ENCODE data around the gene CALR3.
"Not testable (repeated sequence)": the region's sequence is repeated elsewhere in the genome, so short reads cannot be mapped to it uniquely, and the experiment has no call there.

The CALR3 gene

DNA sequence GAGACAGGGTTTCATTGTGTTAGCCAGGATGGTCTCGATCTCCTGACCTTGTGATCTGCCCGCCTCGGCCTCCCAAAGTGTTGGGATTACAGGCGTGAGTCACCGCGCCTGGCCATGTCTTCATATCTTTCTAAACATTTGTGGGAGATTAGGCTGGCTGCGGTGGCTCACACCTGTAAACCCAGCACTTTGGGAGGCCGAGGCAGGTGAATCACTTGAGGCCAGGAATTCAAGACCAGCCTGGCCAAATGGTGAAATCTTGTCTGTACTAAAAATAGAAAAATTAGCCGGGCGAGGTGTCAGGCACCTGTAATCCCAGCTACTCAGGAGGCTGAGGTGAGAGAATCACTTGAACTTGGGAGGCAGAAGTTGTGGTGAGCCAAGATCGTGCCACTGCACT, 10.2 kb upstream of the CALR3 start:
- FAIRE-seq; DNase-seq (ENCODE audit: extremely low spot score, insufficient read length, low read depth): not testable (repeated sequence)

DNA sequence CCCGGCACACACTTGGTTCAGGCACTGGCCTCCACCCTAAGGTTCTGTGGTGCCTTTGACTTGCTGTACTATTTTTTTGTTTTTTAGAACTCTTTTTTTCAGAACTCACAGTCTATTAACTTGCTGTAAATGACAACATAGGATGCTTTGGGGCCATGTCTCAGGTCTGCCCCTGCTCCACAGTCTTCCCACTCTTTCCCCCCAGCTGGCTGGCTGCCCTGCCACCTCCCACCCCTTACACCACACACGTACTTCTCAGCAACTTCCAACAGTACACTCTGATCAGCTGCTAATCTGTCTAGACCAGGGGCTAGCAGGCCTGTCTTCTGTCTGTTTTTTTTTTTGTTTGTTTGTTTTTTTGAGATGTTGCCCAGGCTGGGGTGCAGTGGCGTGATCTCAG, 8.3 kb upstream of the CALR3 start:
- DNase-seq (ENCODE audit: extremely low spot score, insufficient read length, low read depth) (no peak), FAIRE-seq (no peak)

DNA sequence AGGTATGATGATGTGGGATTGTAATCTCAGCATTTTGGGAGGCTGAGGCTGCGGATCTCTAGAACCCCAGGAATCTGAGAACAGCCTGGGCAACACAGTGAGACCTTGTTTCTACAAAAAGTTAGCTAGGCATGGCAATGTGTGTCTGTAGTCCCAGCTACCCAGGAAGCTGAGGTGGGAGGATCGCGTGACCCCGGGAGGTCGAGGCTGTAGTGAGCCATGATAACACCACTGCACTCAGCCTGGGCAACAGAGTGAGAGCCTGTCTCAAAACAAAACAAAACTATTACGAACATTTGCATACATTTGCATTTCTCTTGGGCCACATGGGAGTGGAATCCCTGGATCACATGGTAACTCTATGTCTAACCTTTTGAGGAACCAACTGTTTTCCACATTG, 1.9 kb upstream of the CALR3 start:
- FAIRE-seq (no peak), DNase-seq (ENCODE audit: extremely low spot score, insufficient read length, low read depth) (no peak)

DNA sequence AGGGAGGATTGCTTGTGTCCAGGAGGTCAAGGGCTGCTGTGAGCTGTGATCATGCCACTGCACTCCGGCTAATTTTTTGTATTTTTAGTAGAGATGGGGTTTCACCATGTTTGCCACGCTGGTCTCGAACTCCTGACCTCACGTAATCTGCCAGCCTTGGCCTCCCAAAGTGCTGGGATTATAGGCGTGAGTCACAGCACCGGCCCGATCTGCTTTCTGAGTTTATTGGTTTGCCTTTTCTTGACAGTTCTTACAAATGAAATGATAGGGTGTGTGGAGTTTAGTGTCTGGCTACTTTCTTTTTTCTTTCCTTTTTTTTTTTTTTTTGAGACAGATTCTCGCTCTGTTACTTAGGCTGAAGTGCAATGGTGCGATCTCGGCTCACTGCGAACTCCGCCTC, 1.1 kb upstream of the CALR3 start:
- FAIRE-seq (no peak), DNase-seq (ENCODE audit: extremely low spot score, insufficient read length, low read depth) (no peak)

DNA sequence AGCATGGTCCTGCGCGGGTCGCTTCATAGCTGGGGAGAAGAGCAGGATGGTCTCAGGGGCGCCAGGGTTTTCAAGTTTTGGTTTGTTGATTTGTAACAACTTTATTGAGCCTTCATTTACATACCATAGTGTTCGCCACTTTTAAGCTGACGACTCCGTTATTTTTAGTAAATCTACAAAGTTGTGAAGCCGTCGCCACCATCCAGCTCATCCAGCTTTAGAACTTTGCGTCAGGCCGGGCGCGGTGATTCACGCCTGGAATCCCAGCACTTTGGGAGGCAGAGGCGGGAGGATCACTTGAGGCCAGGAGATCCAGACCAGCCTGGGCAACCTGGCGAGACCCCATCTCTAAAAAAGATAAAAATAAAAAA, 631 bp upstream of the CALR3 start:
- no peak for DNase-seq (ENCODE audit: extremely low spot score, insufficient read length, low read depth)
- no peak for FAIRE-seq

DNA sequence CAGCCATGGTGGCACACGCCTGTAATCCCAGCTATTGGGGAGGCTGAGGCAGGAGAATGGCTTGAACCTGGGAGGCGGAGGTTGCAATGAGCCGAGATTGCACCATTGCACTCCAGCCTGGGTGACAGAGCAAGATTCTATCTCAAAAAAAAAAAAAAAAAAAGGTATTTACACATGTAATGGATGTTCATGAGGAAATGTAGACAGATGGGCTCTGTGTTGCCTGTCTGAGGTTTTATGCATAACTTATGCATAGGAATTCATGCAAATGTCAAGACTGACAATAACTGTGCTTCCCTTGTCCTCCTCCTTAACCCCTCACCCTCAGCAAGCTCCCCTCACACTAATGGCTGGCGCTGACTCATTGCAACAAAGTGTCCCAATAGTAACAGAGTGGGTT, 9.5 kb downstream of the CALR3 start:
- not testable (repeated sequence) for FAIRE-seq; DNase-seq (ENCODE audit: extremely low spot score, insufficient read length, low read depth)

DNA sequence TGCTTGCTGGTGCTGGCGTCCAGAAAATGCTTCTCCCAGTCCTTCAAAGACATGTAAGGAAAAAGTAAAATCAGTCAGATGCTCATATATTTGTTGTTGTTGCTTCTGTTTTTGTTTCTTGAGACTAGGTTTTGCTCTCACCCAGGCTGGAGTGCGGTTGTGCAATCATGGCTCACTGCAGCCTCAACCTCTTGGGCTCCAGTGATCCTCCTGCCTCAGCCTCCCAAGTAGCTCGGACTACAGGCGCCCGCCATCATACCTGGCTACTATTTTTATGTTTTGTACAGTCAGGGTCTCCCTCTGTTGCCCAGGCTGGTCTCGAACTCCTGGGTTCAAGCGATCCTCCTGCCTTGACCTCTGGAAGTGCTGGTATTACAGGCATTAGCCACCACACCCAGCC, 13.2 kb downstream of the CALR3 start:
- DNase-seq (ENCODE audit: extremely low spot score, insufficient read length, low read depth), result no peak

DNA sequence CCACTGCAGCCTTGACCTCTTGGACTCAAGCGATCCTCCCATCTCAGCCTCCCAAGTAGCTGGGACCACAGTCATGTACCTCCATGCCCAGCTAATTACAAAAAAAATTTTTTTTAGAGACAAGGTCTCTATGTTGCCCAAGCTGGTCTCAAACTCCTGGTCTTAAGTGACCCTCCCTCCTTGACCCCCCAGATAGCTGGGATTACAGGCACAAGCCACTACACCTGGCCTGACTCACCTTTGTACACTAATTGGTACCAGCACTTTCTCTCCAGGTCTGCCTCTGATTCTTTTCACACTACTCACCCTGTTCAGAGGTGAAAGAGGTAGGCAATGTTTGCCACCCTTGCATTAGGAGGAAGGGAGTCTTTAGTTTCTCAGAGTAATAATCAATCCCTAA, 18.7 kb downstream of the CALR3 start:
- FAIRE-seq, result no peak
- no peak for DNase-seq (ENCODE audit: extremely low spot score, insufficient read length, low read depth)

More for the DNA sequence above, 13.2 kb downstream of the CALR3 start:
- no peak for FAIRE-seq

DNA sequence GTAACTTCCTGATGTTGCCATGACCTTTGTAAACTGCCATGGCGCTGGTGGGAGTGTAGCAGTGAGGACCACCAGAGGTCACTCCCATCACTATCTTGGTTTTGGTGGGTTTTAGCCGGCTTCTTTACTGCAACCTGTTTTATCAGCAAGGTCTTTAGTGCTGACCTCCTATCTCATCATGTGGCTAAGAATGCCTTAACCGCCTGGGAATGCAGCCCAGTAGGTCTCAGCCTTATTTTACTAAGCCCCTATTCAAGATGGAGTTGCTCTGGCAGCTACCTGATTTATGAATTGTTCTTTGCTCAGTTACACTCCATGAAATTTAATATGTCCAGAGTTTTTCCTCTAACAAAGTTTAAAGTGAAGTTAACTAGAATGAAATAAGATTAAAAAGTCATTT, 19.6 kb downstream of the CALR3 start:
- FAIRE-seq (no peak), DNase-seq (ENCODE audit: extremely low spot score, insufficient read length, low read depth) (no peak)

DNA sequence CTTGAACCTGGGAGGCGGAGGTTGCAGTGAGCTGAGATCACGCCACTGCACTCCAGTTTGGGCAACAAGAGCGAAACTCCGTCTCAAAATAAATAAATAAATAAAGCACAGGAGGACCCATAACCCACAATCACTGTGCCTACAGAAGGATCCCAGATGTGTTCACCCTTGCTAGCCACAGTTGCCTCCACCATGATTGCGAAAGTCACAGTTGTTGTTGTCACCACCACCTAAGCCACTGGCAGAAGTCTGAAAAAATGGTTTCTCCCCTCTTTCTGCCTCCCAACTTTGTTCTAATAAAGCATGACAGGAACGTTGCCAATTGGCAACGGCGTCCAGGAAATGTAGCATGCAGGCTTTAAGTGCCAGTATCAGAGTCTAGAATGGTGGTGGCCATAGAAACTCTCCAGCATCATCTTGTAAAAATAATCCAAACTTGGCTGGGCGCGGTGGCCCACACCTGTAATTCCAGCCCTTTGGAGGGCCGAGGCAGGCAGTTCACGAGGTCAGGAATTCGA, 22.0 kb downstream of the CALR3 start:
- no peak for FAIRE-seq
- no peak for DNase-seq (ENCODE audit: extremely low spot score, insufficient read length, low read depth)

DNA sequence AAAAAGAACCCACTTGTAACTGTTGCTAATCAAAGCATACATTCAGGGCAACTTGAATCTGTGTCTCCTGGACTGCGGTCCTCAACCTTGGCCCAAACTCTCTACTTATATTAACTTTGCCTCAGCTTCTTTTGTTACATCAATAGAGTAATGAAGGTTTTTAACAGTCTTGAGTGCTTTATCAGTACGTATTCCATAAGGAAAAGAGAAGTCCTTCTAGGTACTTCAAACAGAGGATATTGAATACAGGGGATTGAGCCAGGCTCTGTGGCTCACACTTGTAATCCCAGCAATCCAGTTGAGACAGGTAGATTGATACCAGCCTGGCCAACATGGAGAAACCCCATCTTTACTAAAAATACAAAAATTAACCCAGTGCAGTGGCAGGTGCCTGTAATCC, 23.0 kb downstream of the CALR3 start:
- no peak for FAIRE-seq
- no peak for DNase-seq (ENCODE audit: extremely low spot score, insufficient read length, low read depth)

DNA sequence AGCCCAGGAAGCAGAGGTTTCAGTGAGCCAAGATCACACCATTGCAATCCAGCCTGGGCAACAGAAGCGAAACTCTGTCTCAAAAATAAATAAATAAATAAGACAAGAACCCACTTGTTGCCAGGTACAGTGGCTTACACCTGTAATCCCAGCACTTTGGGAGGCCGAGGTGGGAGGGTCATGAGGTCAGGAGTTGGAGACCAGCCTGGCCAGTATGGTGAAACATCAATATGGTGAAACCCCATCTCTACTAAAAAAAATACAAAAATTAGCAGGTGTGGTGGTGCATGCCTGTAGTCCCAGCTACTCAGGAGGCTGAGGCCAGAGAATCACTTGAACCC, 23.4 kb downstream of the CALR3 start:
- not testable (repeated sequence) for FAIRE-seq; DNase-seq (ENCODE audit: extremely low spot score, insufficient read length, low read depth)

DNA sequence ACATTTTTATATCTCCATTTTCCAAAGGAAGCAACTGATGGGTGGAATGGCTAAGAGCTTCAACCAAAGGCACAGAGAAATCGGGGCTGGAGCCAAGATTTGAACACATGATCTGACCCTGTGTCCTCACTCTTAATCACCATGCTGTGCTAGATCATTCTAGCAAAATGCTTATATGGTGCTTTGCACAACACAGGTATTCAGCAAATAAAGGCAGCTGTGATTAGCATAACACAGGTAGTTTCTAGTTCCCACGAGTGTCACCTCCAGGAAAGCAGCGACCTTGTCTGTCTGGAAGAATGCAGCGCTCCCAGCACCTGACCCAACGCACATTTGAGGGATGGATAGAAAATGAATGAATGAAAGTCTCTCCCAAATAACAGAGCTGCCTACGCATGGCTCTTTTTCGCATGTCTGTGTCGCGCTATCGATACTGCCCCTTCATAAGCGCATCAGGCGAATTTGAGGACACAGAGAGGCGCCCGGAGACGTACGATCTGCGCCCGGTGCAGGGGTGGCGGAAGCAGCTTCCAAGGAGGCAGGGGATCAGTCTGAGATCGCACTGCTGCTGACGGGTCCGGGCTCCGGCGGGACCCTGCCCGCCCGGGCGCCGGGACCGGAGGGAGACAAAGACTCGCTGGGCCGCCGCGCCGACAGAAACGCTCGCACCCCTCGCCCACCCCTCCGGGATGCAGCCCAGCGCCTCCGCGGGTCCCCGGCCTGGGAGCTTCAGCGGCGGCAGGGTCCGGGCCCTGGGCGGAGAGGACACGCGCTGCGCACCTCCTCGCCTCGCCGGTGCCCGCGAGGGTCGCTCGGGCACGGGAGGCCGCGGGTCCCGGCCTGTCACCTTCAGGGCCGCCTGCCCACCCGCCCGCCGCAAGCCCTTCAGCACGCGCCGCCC, 24.8 kb downstream of the CALR3 start:
- DNase-seq (ENCODE audit: extremely low spot score, insufficient read length, low read depth) (no peak), FAIRE-seq (no peak)

DNA sequence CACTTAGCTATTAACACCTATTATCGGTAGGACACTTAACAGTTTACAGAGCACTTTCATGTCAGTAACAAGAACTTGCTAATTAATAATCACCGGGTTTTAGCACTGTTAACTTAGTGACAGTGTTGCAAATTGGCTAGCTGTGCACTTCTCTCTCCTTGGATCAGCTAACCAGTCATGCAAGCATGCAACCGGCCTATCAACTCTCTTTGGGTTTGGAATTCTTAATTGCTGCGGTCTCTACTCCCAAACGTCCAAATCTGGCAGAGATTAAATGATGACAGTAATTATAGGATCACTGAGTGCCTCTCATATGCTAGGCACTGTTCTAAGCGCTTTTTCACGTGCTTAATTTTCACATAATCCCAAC, 25.4 kb downstream of the CALR3 start:
- no peak for FAIRE-seq

DNA sequence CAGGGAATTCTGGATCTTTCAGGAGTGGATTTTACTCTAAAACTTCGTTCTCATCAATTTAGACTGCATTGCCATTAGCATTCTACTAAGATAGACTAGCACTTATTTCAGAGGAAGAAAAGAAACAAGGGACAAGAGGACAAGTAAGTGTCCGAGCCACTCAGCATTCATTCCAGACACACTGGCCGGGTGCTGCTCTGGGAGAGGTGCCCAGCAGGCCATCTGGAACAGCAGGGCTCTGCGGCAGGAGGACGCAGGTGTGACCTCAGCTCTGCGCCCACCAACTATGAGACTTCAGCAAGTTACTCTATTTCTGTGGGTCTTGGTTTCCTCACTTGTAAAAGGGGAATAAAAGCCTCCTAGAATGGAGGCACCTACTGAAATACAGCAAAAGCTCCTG, 28.4 kb downstream of the CALR3 start:
- FAIRE-seq (no peak), DNase-seq (ENCODE audit: extremely low spot score, insufficient read length, low read depth) (no peak)

More for the DNA sequence above, 25.4 kb downstream of the CALR3 start:
- no peak for DNase-seq (ENCODE audit: extremely low spot score, insufficient read length, low read depth)

DNA sequence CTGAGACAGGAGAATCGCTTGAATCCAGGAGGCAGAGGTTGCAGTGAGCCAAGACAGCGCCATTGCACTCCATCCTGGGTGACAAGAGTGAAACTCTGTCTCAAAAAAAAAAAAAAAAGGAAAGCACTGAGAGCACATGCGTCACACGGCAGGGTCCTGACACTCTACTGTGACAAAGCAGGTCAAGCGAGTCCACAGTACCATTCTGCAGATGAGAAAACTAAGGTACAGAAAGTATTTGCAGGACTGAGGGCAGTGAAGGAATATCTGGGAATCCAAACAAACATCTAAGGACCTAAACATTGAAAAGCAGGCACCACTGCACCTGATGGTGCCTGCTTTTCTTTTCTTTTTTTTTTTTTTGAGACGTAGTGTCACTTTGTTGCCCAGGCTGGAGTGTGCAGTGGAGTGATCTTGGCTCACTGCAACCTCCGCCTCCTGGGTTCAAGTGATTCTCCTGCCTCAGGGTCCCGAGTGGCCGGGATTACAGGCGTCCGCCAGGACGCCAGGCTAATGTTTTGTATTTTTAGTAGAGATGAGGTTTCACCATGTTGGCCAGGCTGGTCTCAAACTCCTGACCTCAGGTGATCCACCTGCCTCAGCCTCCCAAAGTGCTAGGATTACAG, 29.1 kb downstream of the CALR3 start:
- DNase-seq (ENCODE audit: extremely low spot score, insufficient read length, low read depth); FAIRE-seq: not testable (repeated sequence)

DNA sequence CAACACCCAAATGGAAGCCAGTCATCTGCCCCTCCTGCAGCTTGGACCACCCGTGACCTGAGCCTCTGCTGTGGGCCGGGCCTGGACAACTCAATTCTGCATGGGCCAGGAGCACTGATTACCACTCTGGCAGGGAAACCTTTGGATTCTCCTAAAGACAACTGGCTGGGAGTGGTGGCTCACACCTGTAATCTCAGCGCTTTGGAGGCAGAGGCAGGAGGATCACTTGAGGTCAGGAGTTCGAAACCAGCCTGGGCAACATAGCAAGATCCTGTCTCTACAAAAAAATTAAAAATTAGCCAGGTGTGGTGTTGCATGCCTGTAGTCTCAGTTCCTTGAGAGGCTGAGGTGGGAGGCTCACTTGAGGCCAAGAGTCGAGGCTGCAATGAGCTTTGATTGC, 30.7 kb downstream of the CALR3 start:
- DNase-seq (ENCODE audit: extremely low spot score, insufficient read length, low read depth), result no peak
- no peak for FAIRE-seq

DNA sequence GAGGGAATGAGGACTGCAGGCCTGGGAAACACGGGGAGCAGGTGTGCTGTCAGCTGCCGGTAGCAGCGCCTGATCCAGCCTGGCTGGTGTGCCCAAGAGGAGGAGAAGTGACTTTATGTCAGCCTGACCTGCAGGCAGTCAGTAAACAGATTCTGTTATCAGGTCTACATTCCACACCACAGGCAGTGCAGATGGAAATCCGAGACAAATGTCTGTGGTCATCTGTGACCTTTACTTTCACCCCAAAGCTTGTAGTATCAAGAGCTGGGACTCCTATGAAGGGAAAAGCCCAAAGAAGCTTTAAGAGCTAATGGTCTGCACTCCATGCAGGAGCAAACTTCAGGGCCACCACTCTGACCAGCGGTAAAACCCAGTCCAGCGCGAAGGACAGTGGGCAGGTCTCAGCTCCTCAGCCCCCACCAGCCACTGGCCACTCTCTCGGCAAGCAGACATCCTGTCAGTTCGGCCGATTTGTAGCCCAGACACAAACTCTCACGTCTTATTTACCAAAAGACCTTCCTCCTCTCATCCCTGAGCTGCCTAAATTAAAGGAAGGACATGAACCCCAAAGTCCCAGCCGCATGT, 31.9 kb downstream of the CALR3 start:
- no peak for FAIRE-seq
- no peak for DNase-seq (ENCODE audit: extremely low spot score, insufficient read length, low read depth)

DNA sequence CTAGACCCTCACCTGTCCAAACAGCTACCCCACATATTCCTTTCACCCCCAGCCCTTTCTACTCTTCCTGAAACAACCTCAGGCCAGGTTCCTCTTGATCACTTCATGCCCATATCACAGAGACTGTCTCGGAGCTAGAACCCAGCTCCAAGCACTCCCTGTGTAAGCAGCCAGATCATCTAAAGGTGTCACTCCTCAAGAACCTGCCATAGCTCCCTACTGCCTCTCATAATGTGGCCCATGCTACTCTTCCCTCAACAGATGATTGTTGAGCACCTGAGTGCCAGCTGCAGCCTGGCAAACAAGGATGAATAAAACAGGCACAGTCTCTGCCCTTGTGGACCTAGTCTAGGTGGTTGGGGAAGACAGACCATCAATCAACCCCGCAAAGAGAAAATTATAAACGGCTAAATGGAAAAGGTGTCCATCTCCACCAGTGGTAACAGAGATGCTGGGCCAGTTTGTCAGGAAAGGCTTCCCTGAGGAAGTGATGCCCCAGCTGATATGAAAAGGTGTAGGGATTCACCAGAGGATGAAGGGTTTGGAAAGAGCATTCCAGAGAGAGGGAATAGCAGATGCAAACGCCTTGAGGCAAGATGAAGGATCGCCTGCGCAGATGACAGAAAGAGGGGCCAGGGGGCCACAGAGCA, 32.5 kb downstream of the CALR3 start:
- no peak for FAIRE-seq
- DNase-seq (ENCODE audit: extremely low spot score, insufficient read length, low read depth), result no peak

DNA sequence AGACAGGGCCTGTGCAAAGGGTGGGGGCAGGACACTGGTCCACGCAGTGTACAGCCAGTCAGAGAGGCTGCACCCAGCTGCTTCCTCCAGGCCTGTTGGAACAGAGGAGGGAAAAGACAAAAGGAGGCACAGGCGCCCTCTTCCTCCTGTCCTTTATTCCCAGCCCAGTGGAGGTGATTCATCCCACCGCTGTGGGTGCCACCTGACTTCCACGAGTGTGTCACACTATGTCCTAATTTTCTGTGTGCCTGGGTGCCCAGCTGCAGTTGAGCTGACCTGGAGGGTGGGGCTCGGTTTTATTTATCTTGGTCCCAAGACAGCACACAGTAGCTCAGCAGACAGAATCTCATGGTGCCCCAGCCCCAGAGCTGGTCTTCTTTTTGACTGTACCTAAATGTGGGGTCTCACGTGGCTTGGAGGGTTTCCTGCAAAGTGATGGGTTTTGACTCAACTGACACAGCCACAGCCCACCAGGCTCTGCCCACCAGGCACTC, 33.2 kb downstream of the CALR3 start:
- DNase-seq (ENCODE audit: extremely low spot score, insufficient read length, low read depth), result no peak
- no peak for FAIRE-seq
